Ovary (tissue), 3 donors: ENCODE data around the gene SSH3.

Source experiments
- CTCF ChIP-seq, 3 donors: fragments of 450-650 bp in 2 of 3; fragments of 200-600 bp in 1 of 3; IDR thresholded peaks; one replicate each; pipeline versions ENCODE4 v1.5.1 to v1.8.0; 2016 to 2022; ENCODE audit warnings: antibody characterized with exemption in 3 of 3, mild to moderate bottlenecking in 1 of 3
- POLR2A ChIP-seq: fragments of 450-650 bp; IDR thresholded peaks from one replicate; pipeline ENCODE4 v1.6.1; 2017; ENCODE audit warnings: antibody characterized with exemption, mild to moderate bottlenecking, moderate library complexity
- donor health status: DM: no; HTN: no; CAD: no.

- TF ChIP-seq CTCF (IDR thresholded peaks at IDR 0.05): no peak
- TF ChIP-seq POLR2A: no peak
These were observed 25.0 kb upstream of the SSH3 start for GRCh38 chr11:67278135-67278938.
